ENCODE results near the gene CRYGS. TPM values are rescaled to one million over a fixed set of nuclear protein-coding genes. Genes with fewer than 3 reads are reported as not detected.

Gene CRYGS
- total RNA-seq, 4 donors from 2014 or later: 0.77 to 6.2 (median 2.4) TPM; not detected in 1

DNA sequence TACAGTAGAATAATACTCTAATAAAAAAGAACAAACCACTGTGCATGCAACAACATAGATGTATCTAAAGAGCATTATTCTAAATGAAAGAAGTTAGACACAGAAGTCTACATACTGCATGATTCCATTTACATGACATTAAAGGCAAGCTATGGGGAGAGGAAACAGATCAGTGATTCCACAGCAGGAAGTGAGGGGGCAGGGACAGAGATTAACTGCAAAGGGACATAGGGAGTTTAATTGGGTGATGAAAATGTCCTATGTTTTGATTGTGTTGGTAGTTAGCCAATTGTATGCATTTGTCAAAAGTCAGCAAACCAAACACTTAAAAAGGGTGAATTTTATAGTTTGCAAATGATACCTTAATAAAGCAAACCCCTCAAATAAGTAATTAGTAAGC, 13.8 kb downstream of the CRYGS start:
- intact Hi-C loops (cut with DNase I; ENCODE audit: low total_unique reads): no loop called here
- no peak for TF ChIP-seq POLR2A (IDR thresholded peaks at IDR 0.05)
- TF ChIP-seq, protein P1, sequence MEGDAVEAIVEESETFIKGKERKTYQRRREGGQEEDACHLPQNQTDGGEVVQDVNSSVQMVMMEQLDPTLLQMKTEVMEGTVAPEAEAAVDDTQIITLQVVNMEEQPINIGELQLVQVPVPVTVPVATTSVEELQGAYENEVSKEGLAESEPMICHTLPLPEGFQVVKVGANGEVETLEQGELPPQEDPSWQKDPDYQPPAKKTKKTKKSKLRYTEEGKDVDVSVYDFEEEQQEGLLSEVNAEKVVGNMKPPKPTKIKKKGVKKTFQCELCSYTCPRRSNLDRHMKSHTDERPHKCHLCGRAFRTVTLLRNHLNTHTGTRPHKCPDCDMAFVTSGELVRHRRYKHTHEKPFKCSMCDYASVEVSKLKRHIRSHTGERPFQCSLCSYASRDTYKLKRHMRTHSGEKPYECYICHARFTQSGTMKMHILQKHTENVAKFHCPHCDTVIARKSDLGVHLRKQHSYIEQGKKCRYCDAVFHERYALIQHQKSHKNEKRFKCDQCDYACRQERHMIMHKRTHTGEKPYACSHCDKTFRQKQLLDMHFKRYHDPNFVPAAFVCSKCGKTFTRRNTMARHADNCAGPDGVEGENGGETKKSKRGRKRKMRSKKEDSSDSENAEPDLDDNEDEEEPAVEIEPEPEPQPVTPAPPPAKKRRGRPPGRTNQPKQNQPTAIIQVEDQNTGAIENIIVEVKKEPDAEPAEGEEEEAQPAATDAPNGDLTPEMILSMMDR (IDR thresholded peaks at IDR 0.05): no peak
- Histone ChIP-seq H3K27ac (no peak overlapping the region), H3K4me3 (no peak overlapping the region), H3K27me3 (no peaks in the 10 kb centered on the region), H3K4me1 (no peaks in the 10 kb centered on the region), H3K36me3 (no peaks in the 10 kb centered on the region), H3K9me3 (no peaks in the 10 kb centered on the region)
- no peak for DNase-seq

DNA sequence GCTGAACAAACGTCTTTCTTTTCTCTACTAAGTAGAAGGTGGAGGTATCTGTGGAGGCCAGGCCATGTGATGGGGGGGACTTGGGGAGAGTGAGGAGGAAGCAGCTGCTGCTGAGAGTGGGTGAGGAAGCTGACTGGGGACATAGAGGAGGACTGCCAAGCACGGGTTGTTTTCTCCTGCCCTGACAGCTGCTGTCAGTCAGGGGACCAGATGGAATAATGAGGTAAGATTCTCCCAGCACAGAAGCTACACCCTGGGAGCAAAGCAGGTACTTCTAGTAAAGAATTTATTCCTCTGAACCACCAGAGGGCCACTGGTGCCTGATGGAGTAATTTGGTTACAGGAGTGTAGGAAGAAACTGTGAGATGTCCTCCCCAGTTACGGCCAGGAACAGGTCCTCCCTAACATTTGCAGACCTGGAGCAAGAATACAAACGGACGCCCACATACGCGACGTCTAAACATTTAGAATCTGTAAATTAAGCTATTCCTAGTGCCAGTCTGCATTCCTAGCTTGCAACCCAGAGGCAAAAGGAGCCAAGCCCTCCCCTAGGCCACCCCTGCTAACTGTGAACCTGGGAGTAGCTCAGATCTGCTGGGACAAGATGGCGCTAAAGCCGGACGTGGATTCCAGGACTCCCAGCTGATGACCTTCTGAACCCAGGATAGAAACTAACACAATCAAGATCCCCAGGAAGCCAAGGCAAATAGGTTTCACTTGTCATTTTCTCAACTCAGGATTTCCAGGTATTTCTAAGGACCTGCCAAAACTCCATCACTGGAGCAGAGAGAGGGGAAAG, 14.8 kb downstream of the CRYGS start:
- no peaks in the 10 kb centered on the region for H3K4me1 ChIP-seq
- DNase-seq: no peak
- H3K27ac ChIP-seq: no peak overlapping the region
- no peaks in the 10 kb centered on the region for H3K9me3 ChIP-seq
- H3K36me3 ChIP-seq: no peaks in the 10 kb centered on the region
- intact Hi-C loops (cut with DNase I; ENCODE audit: low total_unique reads): no loop called here
- H3K4me3 ChIP-seq: no peak overlapping the region
- TF ChIP-seq POLR2A (IDR thresholded peaks at IDR 0.05): no peak
- TF ChIP-seq, protein P1 (IDR thresholded peaks at IDR 0.05): no peak
- H3K27me3 ChIP-seq: no peaks in the 10 kb centered on the region

DNA sequence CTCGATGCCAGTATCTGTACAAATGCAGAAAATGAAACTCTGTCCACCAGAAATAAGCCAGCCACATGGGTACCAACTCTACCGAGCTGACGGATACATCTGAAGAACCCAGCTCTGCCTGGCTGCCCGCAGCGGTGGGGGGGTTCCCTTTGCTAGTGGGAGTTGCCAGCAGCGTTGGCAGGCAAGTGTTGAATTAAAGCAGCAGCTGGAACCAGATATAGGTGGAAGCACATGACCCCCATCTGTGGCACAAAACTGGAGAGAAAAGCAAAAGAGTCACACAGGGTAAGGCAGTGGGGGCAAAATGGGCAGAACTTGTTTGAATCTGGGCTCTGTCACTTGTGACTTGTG, 17.9 kb downstream of the CRYGS start:
- intact Hi-C loops (cut with DNase I; ENCODE audit: low total_unique reads): no loop called here
- H3K4me1 ChIP-seq: no peaks in the 10 kb centered on the region
- no peak overlapping the region for H3K4me3 ChIP-seq
- TF ChIP-seq, protein P1 (IDR thresholded peaks at IDR 0.05): no peak
- DNase-seq: no peak
- H3K27ac ChIP-seq: no peak overlapping the region
- no peaks in the 10 kb centered on the region for H3K36me3 ChIP-seq
- no peaks in the 10 kb centered on the region for H3K27me3 ChIP-seq
- H3K9me3 ChIP-seq: no peaks in the 10 kb centered on the region

DNA sequence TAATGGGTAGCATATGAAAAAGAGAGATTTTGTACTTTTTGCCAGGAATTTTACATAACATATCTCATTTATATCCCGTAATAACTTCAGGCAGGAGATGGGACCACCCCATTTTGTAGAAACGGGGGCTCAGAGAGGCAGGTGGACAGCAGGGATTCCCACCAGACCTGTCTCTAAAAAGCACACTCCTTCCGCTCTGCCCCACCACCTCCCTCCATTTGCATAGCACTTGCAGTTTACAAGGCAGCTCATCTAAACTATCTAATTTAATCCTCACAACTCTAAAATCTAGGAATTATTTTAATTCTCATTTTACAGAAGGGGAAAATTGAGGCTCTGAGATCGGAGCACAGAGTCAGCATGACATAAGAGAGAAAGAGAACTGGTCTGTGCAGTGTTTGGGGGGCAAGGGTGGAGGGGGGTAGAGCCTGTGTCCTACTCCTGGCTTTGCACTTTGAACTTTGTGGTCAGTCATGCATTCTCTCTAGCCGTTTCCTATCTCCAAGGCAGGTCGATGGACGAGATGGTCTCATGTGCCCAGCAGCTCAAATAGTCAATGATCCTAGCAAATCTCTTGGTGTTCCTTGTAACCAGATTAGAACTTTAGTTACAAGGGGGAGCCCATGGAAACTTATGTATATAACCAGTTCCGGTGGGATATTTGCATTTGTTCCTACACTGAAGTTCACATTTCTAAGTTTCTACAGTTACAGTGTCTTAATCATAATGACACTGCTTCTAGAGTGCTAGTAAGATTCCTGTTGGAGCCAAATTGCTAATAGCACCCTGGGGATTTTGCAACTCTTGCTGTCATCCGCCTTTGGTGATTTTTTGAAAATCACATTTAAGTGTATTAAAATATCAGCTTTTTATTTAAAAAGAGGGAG, 18.6 kb downstream of the CRYGS start:
- Histone ChIP-seq H3K27me3 (no peaks in the 10 kb centered on the region), H3K4me3 (no peak overlapping the region), H3K4me1 (no peaks in the 10 kb centered on the region), H3K36me3 (no peaks in the 10 kb centered on the region), H3K27ac (no peak overlapping the region), H3K9me3 (no peaks in the 10 kb centered on the region)
- TF ChIP-seq POLR2A (IDR thresholded peaks at IDR 0.05): no peak
- TF ChIP-seq, protein P1 (IDR thresholded peaks at IDR 0.05): no peak
- no peak for DNase-seq
- intact Hi-C loops (cut with DNase I; ENCODE audit: low total_unique reads): no loop called here

DNA sequence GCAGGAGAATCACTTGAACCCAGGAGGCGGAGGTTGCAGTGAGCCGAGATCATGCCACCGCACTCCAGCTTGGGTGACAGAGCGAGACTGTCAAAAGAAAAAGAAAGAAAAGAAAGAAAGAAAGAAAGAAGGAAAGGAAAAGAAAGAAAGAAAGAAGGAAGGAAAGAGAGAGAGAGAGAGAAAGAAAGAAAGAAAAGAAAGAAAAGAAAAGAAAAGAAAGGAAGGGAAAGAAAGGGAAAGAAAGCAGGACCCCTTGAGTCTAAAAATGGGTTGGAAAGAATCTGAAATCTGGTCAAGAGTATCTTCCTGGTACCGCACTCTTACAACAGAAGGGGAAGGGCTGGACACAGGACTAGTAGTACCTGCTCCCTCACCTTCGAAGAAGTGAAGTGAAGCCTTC, 19.6 kb downstream of the CRYGS start:
- Histone ChIP-seq H3K27ac (no peak overlapping the region), H3K4me1 (no peaks in the 10 kb centered on the region), H3K36me3 (no peaks in the 10 kb centered on the region), H3K9me3 (no peaks in the 10 kb centered on the region), H3K27me3 (no peaks in the 10 kb centered on the region), H3K4me3 (no peak overlapping the region)
- no peak for DNase-seq
- intact Hi-C loops (cut with DNase I; ENCODE audit: low total_unique reads): no loop called here
- TF ChIP-seq, protein P1 (IDR thresholded peaks at IDR 0.05): no peak
- TF ChIP-seq POLR2A (IDR thresholded peaks at IDR 0.05): no peak

Data from uterus (tissue), 4 donors.